NT2/D1 (cell line): ENCODE results near the gene EXD3.

Source experiments
- DNase-seq: peaks from one replicate; pipeline ENCODE4 v3.0.0-alpha.2; 2011; ENCODE audit warnings: low read depth, low spot score
- H3K27me3 ChIP-seq: 2 replicates; pipeline ENCODE4 v1.6.0; 2011; ENCODE audit warnings: mild to moderate bottlenecking; ENCODE audit not compliant: insufficient read length, insufficient read depth
- H3K36me3 ChIP-seq: 2 replicates; pipeline ENCODE4 v1.6.1; 2011; ENCODE audit warnings: mild to moderate bottlenecking, low read length, mixed read lengths; ENCODE audit not compliant: insufficient read depth, insufficient read length
- H3K4me1 ChIP-seq: 2 replicates; pipeline ENCODE4 v1.5.1; 2011; ENCODE audit not compliant: insufficient read depth, insufficient read length
- H3K4me3 ChIP-seq: 2 replicates; pipeline ENCODE4 v1.5.1; 2011; ENCODE audit warnings: low read depth; ENCODE audit not compliant: insufficient read length
- H3K9ac ChIP-seq: 2 replicates; pipeline ENCODE4 v1.6.0; 2011; ENCODE audit warnings: low read depth; ENCODE audit not compliant: insufficient read length
- H3K9me3 ChIP-seq: 2 replicates; pipeline ENCODE4 v1.5.1; 2011; ENCODE audit warnings: mild to moderate bottlenecking, low read length; ENCODE audit not compliant: insufficient read depth
- SUZ12 ChIP-seq: IDR thresholded peaks from 2 replicates; pipeline ENCODE4 v1.6.1; 2011; ENCODE audit not compliant: insufficient read length, insufficient read depth; ENCODE audit errors: extremely low read depth
- YY1 ChIP-seq: IDR thresholded peaks from 2 replicates; pipeline ENCODE4 v1.6.1; 2011; ENCODE audit not compliant: insufficient read length, insufficient read depth
- ZNF274 ChIP-seq: IDR thresholded peaks from 2 replicates; pipeline ENCODE4 v1.6.1; 2011; ENCODE audit warnings: mild to moderate bottlenecking, low read depth, low read length

EXD3 gene

DNA sequence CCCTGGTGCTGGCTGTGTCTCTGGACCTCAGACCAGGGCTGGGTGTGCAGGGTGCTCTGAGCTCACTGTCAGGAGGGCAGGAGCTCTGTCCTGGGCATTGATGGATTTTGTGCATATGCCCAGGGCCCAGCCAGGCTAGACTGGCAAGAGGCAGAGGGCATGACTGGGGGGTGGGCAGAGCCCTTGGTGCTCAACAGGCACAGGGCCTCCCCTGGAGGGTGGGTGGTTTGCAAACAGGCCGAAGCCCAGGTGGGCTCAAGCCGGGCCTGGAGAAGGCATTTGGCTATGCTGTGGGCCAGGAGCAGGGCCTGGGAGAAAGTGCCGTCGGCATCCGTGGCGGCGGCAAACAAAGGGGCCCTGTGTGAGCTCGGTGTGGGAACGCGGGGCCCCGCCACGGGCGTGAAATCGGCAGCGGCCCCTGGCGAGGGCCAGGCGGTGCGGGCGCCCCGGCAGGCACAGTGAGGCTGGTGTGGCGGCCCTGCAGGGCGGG is 119.0 kb downstream of the EXD3 start:
- no peaks in the 10 kb centered on the region for H3K36me3 ChIP-seq
- H3K9me3 ChIP-seq, result no peaks in the 10 kb centered on the region
- DNase-seq, result no peak
- peak overlapping the region; percentile 70 for H3K9ac ChIP-seq
- no peak overlapping the region for H3K4me3 ChIP-seq
- peaks cover 20% of the 10 kb centered on the region for H3K27me3 ChIP-seq
- TF ChIP-seq ZNF274, result no peak
- no peak for TF ChIP-seq YY1
- no peak for TF ChIP-seq SUZ12
- H3K4me1 ChIP-seq, result peaks cover 53% of the 10 kb centered on the region

GRCh38 chr9:137303151-137303892 is 119.6 kb downstream of the EXD3 start:
- TF ChIP-seq YY1, result no peak
- Histone ChIP-seq H3K9me3 (no peaks in the 10 kb centered on the region), H3K4me3 (peak overlapping the region; percentile 56), H3K9ac (peak overlapping the region; percentile 70), H3K4me1 (peaks cover 58% of the 10 kb centered on the region), H3K27me3 (peaks cover 20% of the 10 kb centered on the region), H3K36me3 (peaks cover 4% of the 10 kb centered on the region)
- DNase-seq, result no peak

- Histone ChIP-seq H3K4me3 (peak overlapping the region; percentile 56), H3K4me1 (peaks cover 58% of the 10 kb centered on the region), H3K27me3 (peaks cover 20% of the 10 kb centered on the region), H3K9me3 (no peaks in the 10 kb centered on the region), H3K9ac (peak overlapping the region; percentile 70), H3K36me3 (peaks cover 7% of the 10 kb centered on the region)
- TF ChIP-seq SUZ12 (no peak), YY1 (no peak), ZNF274 (no peak)
- no peak for DNase-seq
Observed at GRCh38 chr9:137302449-137303150, 120.4 kb downstream of the EXD3 start.

GRCh38 chr9:137302118-137302448 is 120.9 kb downstream of the EXD3 start, which contains the start of gene NRARP:
Gene NRARP, minus strand, starts transcription at chr9:137302271. Its CDS starts 343 bp downstream, at chr9:137301928.
- TF ChIP-seq SUZ12, result no peak
- no peak for TF ChIP-seq ZNF274
- no peak for TF ChIP-seq YY1
- H3K4me3 ChIP-seq, result peak within 1 kb of the TSS; percentile 98
- no peak for DNase-seq
- peaks cover 20% of the 10 kb centered on the region for H3K27me3 ChIP-seq
- peaks cover 54% of the 10 kb centered on the region for H3K4me1 ChIP-seq
- peak within 1 kb of the TSS; percentile 99 for H3K9ac ChIP-seq
- peaks cover 7% of the 10 kb centered on the region for H3K36me3 ChIP-seq
- H3K9me3 ChIP-seq, result no peaks in the 10 kb centered on the region

DNA sequence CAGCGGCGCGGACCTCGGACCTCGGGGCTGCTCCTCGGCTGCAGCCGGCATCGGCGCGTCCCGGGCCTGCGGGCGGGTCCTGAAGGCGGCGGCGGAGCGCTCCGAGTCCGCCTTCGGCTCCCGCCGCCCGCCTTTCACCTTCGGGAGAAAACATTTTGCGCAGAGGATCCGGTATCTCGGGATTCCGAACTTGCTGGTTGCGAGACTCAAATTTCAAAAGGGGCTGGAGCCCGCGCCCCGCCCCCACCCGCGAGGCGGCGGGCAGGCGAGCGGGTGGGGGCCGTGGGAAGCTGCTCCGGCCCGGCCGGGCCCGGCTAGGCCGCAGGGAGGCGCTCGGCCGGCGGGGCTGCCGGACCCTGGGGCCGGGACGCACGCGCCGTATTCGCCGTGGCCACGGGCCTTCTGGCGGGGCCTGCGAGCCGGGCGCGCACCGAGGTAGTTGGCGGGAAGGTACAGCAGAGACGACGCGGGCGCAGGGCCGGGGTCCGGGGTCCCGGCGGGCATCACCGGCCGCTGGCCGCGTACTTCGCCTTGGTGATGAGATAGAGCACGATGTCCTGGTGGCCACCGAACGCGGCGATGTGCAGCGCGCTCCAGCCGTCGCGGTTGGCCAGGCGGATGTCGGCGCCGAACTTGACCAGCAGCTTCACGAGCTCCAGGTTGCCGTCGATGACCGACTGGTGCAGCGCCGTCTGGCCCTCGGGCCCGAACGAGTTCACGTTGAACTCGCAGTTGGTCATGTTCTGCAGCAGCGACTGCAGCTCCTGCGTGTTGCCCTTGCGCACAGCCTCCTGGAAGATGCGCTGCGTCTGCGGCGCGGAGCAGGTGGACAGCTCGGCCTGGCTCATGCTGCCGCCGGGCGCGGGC is 121.6 kb downstream of the EXD3 start:
- Histone ChIP-seq H3K36me3 (peaks cover 7% of the 10 kb centered on the region), H3K9me3 (no peaks in the 10 kb centered on the region), H3K27me3 (peaks cover 26% of the 10 kb centered on the region), H3K9ac (peak overlapping the region; percentile 99), H3K4me1 (peaks cover 56% of the 10 kb centered on the region), H3K4me3 (peak overlapping the region; percentile 98)
- TF ChIP-seq YY1, result no peak
- no peak for DNase-seq

- Histone ChIP-seq H3K9ac (peak overlapping the region; percentile 99), H3K4me3 (peak overlapping the region; percentile 98)
Observed at GRCh38 chr9:137300567-137301080, 122.3 kb downstream of the EXD3 start.

More at GRCh38 chr9:137300567-137301080, 122.3 kb downstream of the EXD3 start:
- TF ChIP-seq SUZ12 (no peak), YY1 (no peak), ZNF274 (no peak)
- peaks cover 27% of the 10 kb centered on the region for H3K27me3 ChIP-seq
- peaks cover 7% of the 10 kb centered on the region for H3K36me3 ChIP-seq
- DNase-seq, result no peak
- peaks cover 51% of the 10 kb centered on the region for H3K4me1 ChIP-seq
- H3K9me3 ChIP-seq, result no peaks in the 10 kb centered on the region
